NCI-H2107 treated with DMSO at 0.1 percent for 48 hours (cell line): ENCODE data around the gene EDNRA.

ENCODE experiments used
- DNase-seq: peaks from one replicate; lab custom pipeline; 2025; ENCODE audit not compliant: unreplicated experiment; lab: John Stamatoyannopoulos, UW

EDNRA gene

GRCh38 chr4:147586032-147586431 lies 105.1 kb downstream of the EDNRA start:
- DNase-seq = no peak

- DNase-seq = no peak
These were observed 105.7 kb downstream of the EDNRA start for GRCh38 chr4:147586637-147587036.

GRCh38 chr4:147587041-147587440 lies 106.1 kb downstream of the EDNRA start:
- DNase-seq = no peak

- no peak for DNase-seq
These were observed 108.7 kb downstream of the EDNRA start for GRCh38 chr4:147589586-147589985.

GRCh38 chr4:147590249-147590920 lies 109.5 kb downstream of the EDNRA start:
- no peak for DNase-seq

GRCh38 chr4:147591106-147591505 lies 110.2 kb downstream of the EDNRA start:
- no peak for DNase-seq

- no peak for DNase-seq
These were observed 113.2 kb downstream of the EDNRA start for GRCh38 chr4:147594107-147594506.
